ENCODE measurements around the gene EEIG2. TPM values are rescaled to one million over a fixed set of nuclear protein-coding genes. Genes with fewer than 3 reads are reported as not detected.
"Not testable (repeated sequence)": the region's sequence is repeated elsewhere in the genome, so short reads cannot be mapped to it uniquely, and the experiment has no call there.

The EEIG2 gene
- total RNA-seq, 1 donor from 2014 or later, result 1.3 TPM

- no peak overlapping the region for H3K4me3 ChIP-seq (ENCODE audit: low read depth, low read length)
- no peak for DNase-seq (ENCODE audit: low read depth)
- FAIRE-seq, result no peak
- TF ChIP-seq CTCF (IDR thresholded peaks at IDR 0.05; ENCODE audit: insufficient read depth, low read length, severe bottlenecking), result no peak
- no peaks in the 10 kb centered on the region for H3K27me3 ChIP-seq (ENCODE audit: control insufficient read depth, insufficient read depth, low read length)
- H3K36me3 ChIP-seq (ENCODE audit: control insufficient read depth, insufficient read depth, low read length), result no peaks in the 10 kb centered on the region
Measured at GRCh38 chr1:108540977-108541376, 18.9 kb upstream of the EEIG2 start.

GRCh38 chr1:108541861-108542260 lies 18.0 kb upstream of the EEIG2 start:
- Histone ChIP-seq H3K27me3 (ENCODE audit: control insufficient read depth, insufficient read depth, low read length) (no peaks in the 10 kb centered on the region), H3K4me3 (ENCODE audit: low read depth, low read length) (no peak overlapping the region), H3K36me3 (ENCODE audit: control insufficient read depth, insufficient read depth, low read length) (no peaks in the 10 kb centered on the region)
- DNase-seq (ENCODE audit: low read depth) (no peak), FAIRE-seq (no peak)
- TF ChIP-seq CTCF (IDR thresholded peaks at IDR 0.05; ENCODE audit: insufficient read depth, low read length, severe bottlenecking), result no peak

GRCh38 chr1:108547493-108547892 lies 12.4 kb upstream of the EEIG2 start:
- not testable (repeated sequence) for H3K36me3 ChIP-seq (ENCODE audit: control insufficient read depth, insufficient read depth, low read length); FAIRE-seq; H3K27me3 ChIP-seq (ENCODE audit: control insufficient read depth, insufficient read depth, low read length); H3K4me3 ChIP-seq (ENCODE audit: low read depth, low read length); DNase-seq (ENCODE audit: low read depth)

DNA sequence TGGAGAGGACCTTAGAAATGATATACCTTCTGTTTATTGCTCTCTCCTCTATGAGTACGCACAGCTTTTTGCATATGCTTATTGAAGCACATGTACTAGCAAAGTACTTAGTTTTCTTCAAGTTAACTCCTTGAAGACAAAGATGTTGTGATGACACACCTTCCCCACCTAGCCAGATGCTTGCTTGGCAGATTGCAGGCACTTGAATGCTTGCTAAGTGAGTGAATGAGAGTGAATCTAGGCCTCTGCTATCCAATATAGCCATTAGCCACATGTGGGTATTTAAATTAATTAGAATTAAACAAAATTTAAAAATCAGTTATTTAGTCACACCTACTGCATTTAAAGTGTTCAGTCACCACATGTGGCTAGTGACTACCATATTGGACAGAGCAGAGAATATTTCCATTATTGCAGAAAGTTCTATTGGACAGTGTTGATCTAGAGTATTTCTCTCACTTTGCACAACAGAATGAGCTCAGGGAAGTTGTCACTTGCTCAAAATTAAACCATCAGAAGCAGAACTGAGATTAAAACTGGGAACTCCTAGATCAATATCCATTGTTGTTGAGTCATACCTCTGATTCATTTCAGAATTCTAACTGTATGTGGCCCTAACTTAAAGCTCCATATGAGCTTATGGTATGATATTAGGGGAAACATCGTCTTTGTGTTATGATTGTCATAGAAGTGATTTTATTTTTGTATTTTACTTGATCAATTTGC lies 8.6 kb upstream of the EEIG2 start:
- DNase-seq (ENCODE audit: low read depth) (peak; percentile 33), FAIRE-seq (no peak)
- Histone ChIP-seq H3K4me3 (ENCODE audit: low read depth, low read length) (no peak overlapping the region), H3K36me3 (ENCODE audit: control insufficient read depth, insufficient read depth, low read length) (no peaks in the 10 kb centered on the region), H3K27me3 (ENCODE audit: control insufficient read depth, insufficient read depth, low read length) (no peaks in the 10 kb centered on the region)
- no peak for TF ChIP-seq CTCF (IDR thresholded peaks at IDR 0.05; ENCODE audit: insufficient read depth, low read length, severe bottlenecking)

DNA sequence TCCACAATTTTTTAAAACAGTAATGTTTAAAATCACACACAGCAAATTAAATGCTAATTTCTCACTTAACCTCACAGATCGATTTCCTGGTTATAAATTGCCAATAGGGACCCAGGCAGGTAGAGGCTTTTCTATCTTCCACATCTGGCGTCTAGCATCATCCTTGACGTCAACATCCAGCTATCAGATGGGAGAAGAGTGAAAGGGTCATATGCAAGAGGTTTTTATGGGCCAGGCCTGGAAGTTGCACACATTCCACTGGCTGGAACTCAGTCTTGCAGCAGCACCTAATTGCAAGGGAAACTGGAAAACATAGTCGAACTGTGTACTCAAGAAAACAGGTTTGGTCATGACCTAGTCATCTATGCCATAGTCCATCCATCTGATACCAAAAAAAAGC lies 6.0 kb upstream of the EEIG2 start:
- TF ChIP-seq CTCF (IDR thresholded peaks at IDR 0.05; ENCODE audit: insufficient read depth, low read length, severe bottlenecking), result no peak
- no peak for FAIRE-seq
- no peaks in the 10 kb centered on the region for H3K27me3 ChIP-seq (ENCODE audit: control insufficient read depth, insufficient read depth, low read length)
- no peak overlapping the region for H3K4me3 ChIP-seq (ENCODE audit: low read depth, low read length)
- no peaks in the 10 kb centered on the region for H3K36me3 ChIP-seq (ENCODE audit: control insufficient read depth, insufficient read depth, low read length)
- no peak for DNase-seq (ENCODE audit: low read depth)

DNA sequence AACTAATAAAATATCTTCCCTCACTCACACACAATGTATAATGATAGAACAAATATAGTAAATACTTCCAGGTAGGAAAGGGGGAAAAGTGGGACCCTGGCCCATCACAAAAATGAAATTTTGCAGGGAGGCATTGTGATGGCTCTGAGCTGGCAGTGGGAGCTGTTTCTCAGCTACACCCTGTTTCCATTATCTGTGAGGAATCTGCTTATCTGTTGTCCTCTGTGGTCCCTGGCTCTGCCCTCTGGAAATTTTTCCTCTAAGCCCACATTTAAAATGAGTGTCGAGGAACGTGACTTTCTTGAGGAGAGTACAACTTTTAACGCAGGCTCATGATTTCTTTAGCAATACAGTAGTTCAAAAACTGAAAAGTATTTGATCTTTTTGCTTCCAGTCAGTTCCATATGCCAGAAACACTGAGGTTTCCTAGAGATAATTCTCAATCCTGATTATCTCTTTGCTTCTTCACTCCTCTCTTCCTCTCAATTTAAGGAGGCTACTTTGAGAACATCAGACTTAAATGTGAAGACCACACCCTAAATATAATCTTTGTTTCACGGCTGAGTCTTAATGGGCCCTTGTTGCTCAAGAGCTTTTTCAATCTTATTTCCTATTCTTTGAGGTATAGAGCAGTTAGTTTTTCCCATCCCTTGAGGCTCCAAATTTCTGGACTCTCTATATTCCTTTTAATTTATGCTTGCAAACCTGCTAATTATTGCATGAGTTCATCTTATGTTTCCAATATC lies 5.0 kb upstream of the EEIG2 start:
- Histone ChIP-seq H3K4me3 (ENCODE audit: low read depth, low read length) (no peak overlapping the region), H3K36me3 (ENCODE audit: control insufficient read depth, insufficient read depth, low read length) (no peaks in the 10 kb centered on the region), H3K27me3 (ENCODE audit: control insufficient read depth, insufficient read depth, low read length) (no peaks in the 10 kb centered on the region)
- DNase-seq (ENCODE audit: low read depth), result no peak
- FAIRE-seq, result no peak
- TF ChIP-seq CTCF (IDR thresholded peaks at IDR 0.05; ENCODE audit: insufficient read depth, low read length, severe bottlenecking), result no peak
